HCT116 (cell line): Measurements from ENCODE around the gene UBE4A. TPM values are rescaled to one million over a fixed set of nuclear protein-coding genes. Genes with fewer than 3 reads are reported as not detected.

Experiments
- total RNA-seq: library from RNA; stranded (reverse); gene quantifications from one replicate; pipeline ENCODE4 v1.2.1, GENCODE V29; 2021; ENCODE audit not compliant: unreplicated experiment

UBE4A gene
- total RNA-seq, 1 experiment from 2014 or later, result 49.9 TPM

Other genes starting within 250 kb of the UBE4A start
- 0.32 TPM for gene SCN4B, start 206.8 kb upstream of the UBE4A start, total RNA-seq
- not detected for gene SCN2B, start 183.0 kb upstream of the UBE4A start, total RNA-seq
- gene JAML, start 134.6 kb upstream of the UBE4A start, total RNA-seq, result 0.30 TPM
- gene MPZL3, start 107.2 kb upstream of the UBE4A start, total RNA-seq, result 8.7 TPM
- 16.8 TPM for gene MPZL2, start 95.3 kb upstream of the UBE4A start, total RNA-seq
- gene CD3E, start 54.9 kb upstream of the UBE4A start, total RNA-seq, result 0.79 TPM
- gene CD3D, start 16.9 kb upstream of the UBE4A start, total RNA-seq, result 1.0 TPM
- gene CD3G, start 15.3 kb upstream of the UBE4A start, total RNA-seq, result 0.20 TPM
- 205 TPM for gene ATP5MG, start 42.0 kb downstream of the UBE4A start, total RNA-seq
- 50.4 TPM for gene KMT2A, start 76.9 kb downstream of the UBE4A start, total RNA-seq
- gene TTC36, start 167.9 kb downstream of the UBE4A start, total RNA-seq, result 0.47 TPM
- 27.0 TPM for gene TMEM25, start 171.6 kb downstream of the UBE4A start, total RNA-seq
- 12.1 TPM for gene IFT46, start 206.3 kb downstream of the UBE4A start, total RNA-seq
- gene ARCN1, start 212.8 kb downstream of the UBE4A start, total RNA-seq, result 147 TPM
- gene PHLDB1, start 248.0 kb downstream of the UBE4A start, total RNA-seq, result 36.2 TPM